Measurements from ENCODE around the gene EML4. TPM values are rescaled to one million over a fixed set of nuclear protein-coding genes. Genes with fewer than 3 reads are reported as not detected.
"Not testable (repeated sequence)": the region's sequence is repeated elsewhere in the genome, so short reads cannot be mapped to it uniquely, and the experiment has no call there.

Gene EML4
- total RNA-seq, result 43.0 and 45.2 TPM in 2 replicates

- no peak within 1 kb of the TSS for H3K4me3 Mint-ChIP-seq (ENCODE audit: low read depth)
- H3K4me1 Mint-ChIP-seq (ENCODE audit: low read depth), result peaks cover 17% of the 10 kb centered on the region
- H3K27ac Mint-ChIP-seq, result no peak within 1 kb of the TSS
These were observed at the start of gene EML4 for GRCh38 chr2:42169100-42169873. EML4 (plus strand) TSS chr2:42169353; CDS start chr2:42169612, 259 bp downstream.

GRCh38 chr2:42123426-42123825 lies 45.7 kb upstream of the EML4 start:
- DNase-seq (ENCODE audit: low spot score), result no peak
- Mint-ChIP-seq H3K27me3 (ENCODE audit: low read depth) (no peaks in the 10 kb centered on the region), H3K36me3 (ENCODE audit: low read depth) (peaks cover 19% of the 10 kb centered on the region), H3K9me3 (peaks cover 13% of the 10 kb centered on the region), H3K4me1 (ENCODE audit: low read depth) (peaks cover 50% of the 10 kb centered on the region), H3K27ac (peak overlapping the region; percentile 67), H3K4me3 (ENCODE audit: low read depth) (no peak overlapping the region)
- intact Hi-C loops (cut with micrococcal nuclease), result no loop called here

More at GRCh38 chr2:42169100-42169873, at the start of gene EML4:
- DNase-seq (ENCODE audit: low spot score), result peak; percentile 87
- Mint-ChIP-seq H3K9me3 (no peaks in the 10 kb centered on the region), H3K27me3 (ENCODE audit: low read depth) (peaks cover 10% of the 10 kb centered on the region), H3K36me3 (ENCODE audit: low read depth) (peaks cover 2% of the 10 kb centered on the region)
- intact Hi-C loops (cut with micrococcal nuclease), result loop anchor here (1.0 kb wide), 1 partner anchor 36 kb away; no protein-coding TSS in a partner anchor

GRCh38 chr2:42124011-42124785 lies 45.0 kb upstream of the EML4 start:
- Mint-ChIP-seq H3K9me3 (peaks cover 13% of the 10 kb centered on the region), H3K36me3 (ENCODE audit: low read depth) (peaks cover 19% of the 10 kb centered on the region), H3K4me1 (ENCODE audit: low read depth) (peaks cover 52% of the 10 kb centered on the region), H3K4me3 (ENCODE audit: low read depth) (peak overlapping the region; percentile 10), H3K27ac (peak overlapping the region; percentile 50), H3K27me3 (ENCODE audit: low read depth) (no peaks in the 10 kb centered on the region)
- no peak for DNase-seq (ENCODE audit: low spot score)
- intact Hi-C loops (cut with micrococcal nuclease), result loop anchor here (1.0 kb wide), 3 partner anchors 9 to 22 kb away; no protein-coding TSS in a partner anchor

GRCh38 chr2:42125841-42126594 lies 43.1 kb upstream of the EML4 start:
- no peaks in the 10 kb centered on the region for H3K27me3 Mint-ChIP-seq (ENCODE audit: low read depth)
- H3K4me1 Mint-ChIP-seq (ENCODE audit: low read depth), result peaks cover 61% of the 10 kb centered on the region
- H3K27ac Mint-ChIP-seq, result no peak overlapping the region
- intact Hi-C loops (cut with micrococcal nuclease), result no loop called here
- H3K9me3 Mint-ChIP-seq, result peaks cover 12% of the 10 kb centered on the region
- no peak overlapping the region for H3K4me3 Mint-ChIP-seq (ENCODE audit: low read depth)
- DNase-seq (ENCODE audit: low spot score), result no peak
- peaks cover 18% of the 10 kb centered on the region for H3K36me3 Mint-ChIP-seq (ENCODE audit: low read depth)

GRCh38 chr2:42126873-42127272 lies 42.3 kb upstream of the EML4 start:
- H3K4me1 Mint-ChIP-seq (ENCODE audit: low read depth), result peaks cover 69% of the 10 kb centered on the region
- intact Hi-C loops (cut with micrococcal nuclease); H3K4me3 Mint-ChIP-seq (ENCODE audit: low read depth): not testable (repeated sequence)

GRCh38 chr2:42127425-42128424 lies 41.4 kb upstream of the EML4 start:
- Mint-ChIP-seq H3K4me3 (ENCODE audit: low read depth) (no peak overlapping the region), H3K27me3 (ENCODE audit: low read depth) (no peaks in the 10 kb centered on the region), H3K9me3 (no peaks in the 10 kb centered on the region), H3K36me3 (ENCODE audit: low read depth) (peaks cover 8% of the 10 kb centered on the region), H3K27ac (no peak overlapping the region), H3K4me1 (ENCODE audit: low read depth) (peaks cover 77% of the 10 kb centered on the region)
- intact Hi-C loops (cut with micrococcal nuclease), result loop anchor here (2.0 kb wide), 1 partner anchor 15 kb away; no protein-coding TSS in a partner anchor
- DNase-seq (ENCODE audit: low spot score), result no peak

More at GRCh38 chr2:42126873-42127272, 42.3 kb upstream of the EML4 start:
- not testable (repeated sequence) for H3K27me3 Mint-ChIP-seq (ENCODE audit: low read depth); H3K27ac Mint-ChIP-seq; H3K36me3 Mint-ChIP-seq (ENCODE audit: low read depth); DNase-seq (ENCODE audit: low spot score); H3K9me3 Mint-ChIP-seq

- intact Hi-C loops (cut with micrococcal nuclease), result loop anchor here (2.0 kb wide), 1 partner anchor 14 kb away; no protein-coding TSS in a partner anchor
- peaks cover 82% of the 10 kb centered on the region for H3K4me1 Mint-ChIP-seq (ENCODE audit: low read depth)
These were observed 40.2 kb upstream of the EML4 start for GRCh38 chr2:42128721-42129486.

GRCh38 chr2:42129487-42129852 lies 39.7 kb upstream of the EML4 start:
- DNase-seq (ENCODE audit: low spot score), result no peak
- Mint-ChIP-seq H3K36me3 (ENCODE audit: low read depth) (no peaks in the 10 kb centered on the region), H3K9me3 (no peaks in the 10 kb centered on the region), H3K4me3 (ENCODE audit: low read depth) (no peak overlapping the region), H3K27ac (no peak overlapping the region), H3K27me3 (ENCODE audit: low read depth) (no peaks in the 10 kb centered on the region), H3K4me1 (ENCODE audit: low read depth) (peaks cover 80% of the 10 kb centered on the region)
- intact Hi-C loops (cut with micrococcal nuclease), result loop anchor here (2.0 kb wide), 1 partner anchor 13 kb away; no protein-coding TSS in a partner anchor

More at GRCh38 chr2:42128721-42129486, 40.2 kb upstream of the EML4 start:
- H3K9me3 Mint-ChIP-seq, result no peaks in the 10 kb centered on the region
- peaks cover 2% of the 10 kb centered on the region for H3K36me3 Mint-ChIP-seq (ENCODE audit: low read depth)
- no peak overlapping the region for H3K4me3 Mint-ChIP-seq (ENCODE audit: low read depth)
- no peaks in the 10 kb centered on the region for H3K27me3 Mint-ChIP-seq (ENCODE audit: low read depth)
- H3K27ac Mint-ChIP-seq, result no peak overlapping the region
- no peak for DNase-seq (ENCODE audit: low spot score)

- Mint-ChIP-seq H3K27ac (no peak overlapping the region), H3K4me3 (ENCODE audit: low read depth) (no peak overlapping the region), H3K36me3 (ENCODE audit: low read depth) (no peaks in the 10 kb centered on the region), H3K9me3 (no peaks in the 10 kb centered on the region), H3K27me3 (ENCODE audit: low read depth) (no peaks in the 10 kb centered on the region), H3K4me1 (ENCODE audit: low read depth) (peaks cover 78% of the 10 kb centered on the region)
- no peak for DNase-seq (ENCODE audit: low spot score)
- intact Hi-C loops (cut with micrococcal nuclease), result loop anchor here (2.0 to 10.0 kb wide), 2 partner anchors 13 to 65 kb away; no protein-coding TSS in a partner anchor
These were observed 39.2 kb upstream of the EML4 start for GRCh38 chr2:42129947-42130346.

GRCh38 chr2:42130858-42131257 lies 38.3 kb upstream of the EML4 start:
- H3K4me3 Mint-ChIP-seq (ENCODE audit: low read depth); H3K36me3 Mint-ChIP-seq (ENCODE audit: low read depth); H3K27me3 Mint-ChIP-seq (ENCODE audit: low read depth); DNase-seq (ENCODE audit: low spot score); H3K27ac Mint-ChIP-seq; H3K9me3 Mint-ChIP-seq: not testable (repeated sequence)
- peaks cover 79% of the 10 kb centered on the region for H3K4me1 Mint-ChIP-seq (ENCODE audit: low read depth)
- intact Hi-C loops (cut with micrococcal nuclease), result loop anchor here (10.0 kb wide), 1 partner anchor 64 kb away; no protein-coding TSS in a partner anchor

All from activated T-helper 2 cell treated with anti-CD3 and anti-CD28 coated beads, Interferon-gamma antibody, Interleukin-2, Interleukin-4, amounts not matched to agents 10 μg/mL and 5 μg/mL and 100 μg/mL, durations not matched to agents 14 hours and 24 hours and 36 hours (primary cell).